Measurements from ENCODE around the gene APLNR.

The APLNR gene

GRCh38 chr11:57263351-57263750, 26.3 kb upstream of the APLNR start:
- no peak overlapping the region for H3K4me3 ChIP-seq (replicated peaks; ENCODE audit: low read depth, low read length)
- no peak for DNase-seq (ENCODE audit: low read depth)
- TF ChIP-seq CTCF (IDR thresholded peaks at IDR 0.05; ENCODE audit: low read length, missing control alignments): no peak

- TF ChIP-seq CTCF (IDR thresholded peaks at IDR 0.05; ENCODE audit: low read length, missing control alignments): no peak
- H3K4me3 ChIP-seq (replicated peaks; ENCODE audit: low read depth, low read length): no peak overlapping the region
- no peak for DNase-seq (ENCODE audit: low read depth)
Measured at GRCh38 chr11:57262157-57262556, 25.1 kb upstream of the APLNR start.

- no peak for TF ChIP-seq CTCF (IDR thresholded peaks at IDR 0.05; ENCODE audit: low read length, missing control alignments)
- no peak for DNase-seq (ENCODE audit: low read depth)
- H3K4me3 ChIP-seq (replicated peaks; ENCODE audit: low read depth, low read length): no peak overlapping the region
Measured at GRCh38 chr11:57260937-57261783, 24.1 kb upstream of the APLNR start.

- no peak for TF ChIP-seq CTCF (IDR thresholded peaks at IDR 0.05; ENCODE audit: low read length, missing control alignments)
Measured at GRCh38 chr11:57256119-57256518, 19.1 kb upstream of the APLNR start.

GRCh38 chr11:57255618-57256017, 18.6 kb upstream of the APLNR start:
- DNase-seq (ENCODE audit: low read depth): no peak
- TF ChIP-seq CTCF (IDR thresholded peaks at IDR 0.05; ENCODE audit: low read length, missing control alignments): no peak
- no peak overlapping the region for H3K4me3 ChIP-seq (replicated peaks; ENCODE audit: low read depth, low read length)

More at GRCh38 chr11:57256119-57256518, 19.1 kb upstream of the APLNR start:
- no peak for DNase-seq (ENCODE audit: low read depth)
- H3K4me3 ChIP-seq (replicated peaks; ENCODE audit: low read depth, low read length): no peak overlapping the region

- no peak for TF ChIP-seq CTCF (IDR thresholded peaks at IDR 0.05; ENCODE audit: low read length, missing control alignments)
- no peak overlapping the region for H3K4me3 ChIP-seq (replicated peaks; ENCODE audit: low read depth, low read length)
- no peak for DNase-seq (ENCODE audit: low read depth)
Measured at GRCh38 chr11:57254631-57255030, 17.6 kb upstream of the APLNR start.
